ENCODE data around the gene SLC1A5.
"Not testable (repeated sequence)": the region's sequence is repeated elsewhere in the genome, so short reads cannot be mapped to it uniquely, and the experiment has no call there.

Gene SLC1A5

DNA sequence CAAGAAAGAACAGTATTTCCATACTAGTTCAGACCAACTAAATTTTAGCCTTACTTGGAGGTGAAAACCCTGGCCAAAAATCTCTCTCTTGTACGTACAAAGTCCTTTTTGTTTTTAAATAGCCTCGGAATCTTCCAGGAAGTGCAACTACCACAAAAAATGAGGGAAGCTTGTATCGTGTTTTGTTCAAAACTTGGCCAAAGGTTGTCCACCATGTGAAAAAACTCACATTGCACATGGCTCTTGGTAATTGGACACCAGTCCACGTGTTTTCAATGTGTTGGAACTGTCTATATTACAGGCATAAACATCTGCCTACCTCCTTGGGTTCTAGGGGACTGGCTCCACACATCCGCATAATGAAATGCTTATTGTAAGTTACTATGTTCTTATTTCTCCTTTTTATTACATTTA lies 27.0 kb downstream of the SLC1A5 start:
- DNase-seq (ENCODE audit: insufficient read length) (no peak), FAIRE-seq (no peak)
- no peak for TF ChIP-seq POLR2A (IDR thresholded peaks at IDR 0.05; ENCODE audit: low read depth, low read length)
- no peak for TF ChIP-seq POLR2AphosphoS5 (IDR thresholded peaks at IDR 0.05; ENCODE audit: low read depth, low read length)
- TF ChIP-seq TAF1 (IDR thresholded peaks at IDR 0.05; ENCODE audit: borderline replicate concordance, low read depth, low read length) = no peak

DNA sequence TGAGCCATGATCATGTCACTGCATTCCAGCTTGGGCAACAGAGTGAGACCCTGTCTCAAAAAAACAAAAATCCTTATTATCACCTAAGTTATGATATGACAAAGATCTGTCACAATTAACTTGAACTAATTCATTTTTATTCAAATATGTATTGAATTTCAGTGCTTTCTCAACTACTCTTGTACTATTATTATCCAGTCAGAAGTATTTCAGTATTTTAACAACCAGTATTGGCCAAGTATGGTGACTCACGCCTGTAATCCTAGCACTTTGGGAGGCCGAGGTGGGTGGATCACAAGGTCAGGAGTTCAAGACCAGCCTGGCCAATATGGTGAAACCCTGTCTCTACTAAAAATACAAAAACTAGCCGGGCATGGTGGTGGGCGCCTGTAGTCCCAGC lies 27.5 kb downstream of the SLC1A5 start:
- DNase-seq (ENCODE audit: insufficient read length); FAIRE-seq: not testable (repeated sequence)

DNA sequence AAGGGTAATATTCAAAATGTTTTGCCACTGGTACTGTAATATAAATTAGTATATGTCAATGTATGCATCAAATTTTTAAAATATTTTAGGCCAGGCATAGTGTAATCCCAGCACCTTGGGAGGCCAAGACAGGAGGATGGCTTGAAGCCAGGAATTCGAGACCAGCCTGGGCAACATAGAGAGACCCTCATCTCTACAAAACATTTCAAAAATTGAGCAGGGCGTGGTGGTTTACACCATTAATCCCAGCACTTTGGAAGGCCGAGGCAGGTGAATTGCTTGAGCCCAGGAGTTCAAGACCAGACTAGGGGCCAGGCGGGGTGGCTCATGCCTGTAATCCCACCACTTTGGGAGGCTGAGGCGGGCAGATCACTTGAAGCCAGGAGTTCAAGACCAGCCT lies 28.0 kb downstream of the SLC1A5 start:
- no peak for TF ChIP-seq POLR2A (IDR thresholded peaks at IDR 0.05; ENCODE audit: low read depth, low read length)
- no peak for TF ChIP-seq POLR2AphosphoS5 (IDR thresholded peaks at IDR 0.05; ENCODE audit: low read depth, low read length)
- no peak for TF ChIP-seq TAF1 (IDR thresholded peaks at IDR 0.05; ENCODE audit: borderline replicate concordance, low read depth, low read length)
- DNase-seq (ENCODE audit: insufficient read length) (no peak), FAIRE-seq (no peak)

DNA sequence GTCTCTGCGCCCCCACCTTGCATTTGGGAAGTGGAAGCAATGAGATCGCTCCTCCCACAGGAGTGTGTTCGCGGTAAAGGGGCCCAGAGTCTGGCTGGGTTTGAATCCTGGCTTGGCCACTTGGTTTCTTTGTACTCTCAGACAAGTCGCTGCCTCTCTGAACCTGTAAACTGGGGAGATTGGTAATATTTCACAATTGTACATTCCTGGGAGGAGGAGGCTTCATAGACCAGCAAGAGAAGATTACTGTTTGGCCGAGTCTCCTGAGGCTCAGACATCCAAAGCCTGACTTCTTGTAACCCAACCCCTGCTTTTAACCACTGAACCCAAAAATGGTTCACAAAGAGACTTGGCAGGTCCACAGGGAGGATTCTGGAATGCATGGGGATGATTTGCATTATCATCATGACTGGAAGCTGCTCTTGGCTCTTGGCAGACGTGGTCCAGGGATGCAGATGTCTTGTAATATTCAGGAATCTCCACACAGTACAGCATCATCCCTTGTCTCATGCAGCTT lies 28.5 kb downstream of the SLC1A5 start:
- DNase-seq (ENCODE audit: insufficient read length) (no peak), FAIRE-seq (no peak)
- TF ChIP-seq POLR2AphosphoS5 (IDR thresholded peaks at IDR 0.05; ENCODE audit: low read depth, low read length) (no peak), TAF1 (IDR thresholded peaks at IDR 0.05; ENCODE audit: borderline replicate concordance, low read depth, low read length) (no peak), POLR2A (IDR thresholded peaks at IDR 0.05; ENCODE audit: low read depth, low read length) (no peak)

DNA sequence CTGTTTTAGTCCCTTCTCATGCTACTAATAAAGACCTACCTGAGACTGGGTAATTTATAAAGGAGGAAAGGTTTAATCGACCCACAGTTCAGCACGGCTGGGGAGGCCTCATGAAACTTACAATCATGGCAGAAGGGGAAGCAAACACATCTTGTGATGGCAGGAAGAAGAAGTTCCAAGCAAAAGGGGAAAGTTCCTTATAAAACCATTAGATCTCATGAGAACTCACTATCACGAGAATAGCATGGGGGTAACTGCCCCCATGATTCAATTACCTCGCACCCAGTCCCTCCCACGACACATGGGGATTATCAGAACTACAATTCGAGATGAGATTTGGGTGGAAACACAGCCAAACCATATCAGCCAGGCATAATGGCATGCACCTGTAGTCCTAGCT lies 29.2 kb downstream of the SLC1A5 start:
- no peak for TF ChIP-seq POLR2A (IDR thresholded peaks at IDR 0.05; ENCODE audit: low read depth, low read length)
- TF ChIP-seq POLR2AphosphoS5 (IDR thresholded peaks at IDR 0.05; ENCODE audit: low read depth, low read length) = no peak
- no peak for TF ChIP-seq TAF1 (IDR thresholded peaks at IDR 0.05; ENCODE audit: borderline replicate concordance, low read depth, low read length)
- FAIRE-seq = no peak
- no peak for DNase-seq (ENCODE audit: insufficient read length)

DNA sequence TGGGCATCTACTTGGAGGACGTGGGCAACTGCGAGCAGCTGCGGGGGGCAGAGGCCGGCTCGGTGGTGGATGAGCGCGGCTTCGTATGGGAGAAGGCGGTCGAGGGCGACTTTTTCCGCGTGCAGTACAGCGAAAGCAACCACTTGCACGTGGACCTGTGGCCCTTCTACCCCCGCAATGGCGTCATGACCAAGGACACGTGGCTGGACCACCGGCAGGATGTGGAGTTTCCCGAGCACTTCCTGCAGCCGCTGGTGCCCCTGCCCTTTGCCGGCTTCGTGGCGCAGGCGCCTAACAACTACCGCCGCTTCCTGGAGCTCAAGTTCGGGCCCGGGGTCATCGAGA lies 31.9 kb downstream of the SLC1A5 start:
- DNase-seq (ENCODE audit: insufficient read length) (no peak), FAIRE-seq (no peak)
- TF ChIP-seq POLR2AphosphoS5 (IDR thresholded peaks at IDR 0.05; ENCODE audit: low read depth, low read length) (no peak), POLR2A (IDR thresholded peaks at IDR 0.05; ENCODE audit: low read depth, low read length) (no peak), TAF1 (IDR thresholded peaks at IDR 0.05; ENCODE audit: borderline replicate concordance, low read depth, low read length) (no peak)

DNA sequence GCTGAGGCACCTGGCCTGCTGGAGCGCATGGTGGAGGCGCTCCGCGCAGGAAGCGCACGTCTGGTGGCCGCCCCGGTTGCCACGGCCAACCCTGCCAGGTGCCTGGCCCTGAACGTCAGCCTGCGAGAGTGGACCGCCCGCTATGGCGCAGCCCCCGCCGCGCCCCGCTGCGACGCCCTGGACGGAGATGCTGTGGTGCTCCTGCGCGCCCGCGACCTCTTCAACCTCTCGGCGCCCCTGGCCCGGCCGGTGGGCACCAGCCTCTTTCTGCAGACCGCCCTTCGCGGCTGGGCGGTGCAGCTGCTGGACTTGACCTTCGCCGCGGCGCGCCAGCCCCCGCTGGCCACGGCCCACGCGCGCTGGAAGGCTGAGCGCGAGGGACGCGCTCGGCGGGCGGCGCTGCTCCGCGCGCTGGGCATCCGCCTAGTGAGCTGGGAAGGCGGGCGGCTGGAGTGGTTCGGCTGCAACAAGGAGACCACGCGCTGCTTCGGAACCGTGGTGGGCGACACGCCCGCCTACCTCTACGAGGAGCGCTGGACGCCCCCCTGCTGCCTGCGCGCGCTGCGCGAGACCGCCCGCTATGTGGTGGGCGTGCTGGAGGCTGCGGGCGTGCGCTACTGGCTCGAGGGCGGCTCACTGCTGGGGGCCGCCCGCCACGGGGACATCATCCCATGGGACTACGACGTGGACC lies 32.4 kb downstream of the SLC1A5 start:
- DNase-seq (ENCODE audit: insufficient read length) = no peak
- TF ChIP-seq TAF1 (IDR thresholded peaks at IDR 0.05; ENCODE audit: borderline replicate concordance, low read depth, low read length) (no peak), POLR2AphosphoS5 (IDR thresholded peaks at IDR 0.05; ENCODE audit: low read depth, low read length) (no peak), POLR2A (IDR thresholded peaks at IDR 0.05; ENCODE audit: low read depth, low read length) (no peak)
- no peak for FAIRE-seq

DNA sequence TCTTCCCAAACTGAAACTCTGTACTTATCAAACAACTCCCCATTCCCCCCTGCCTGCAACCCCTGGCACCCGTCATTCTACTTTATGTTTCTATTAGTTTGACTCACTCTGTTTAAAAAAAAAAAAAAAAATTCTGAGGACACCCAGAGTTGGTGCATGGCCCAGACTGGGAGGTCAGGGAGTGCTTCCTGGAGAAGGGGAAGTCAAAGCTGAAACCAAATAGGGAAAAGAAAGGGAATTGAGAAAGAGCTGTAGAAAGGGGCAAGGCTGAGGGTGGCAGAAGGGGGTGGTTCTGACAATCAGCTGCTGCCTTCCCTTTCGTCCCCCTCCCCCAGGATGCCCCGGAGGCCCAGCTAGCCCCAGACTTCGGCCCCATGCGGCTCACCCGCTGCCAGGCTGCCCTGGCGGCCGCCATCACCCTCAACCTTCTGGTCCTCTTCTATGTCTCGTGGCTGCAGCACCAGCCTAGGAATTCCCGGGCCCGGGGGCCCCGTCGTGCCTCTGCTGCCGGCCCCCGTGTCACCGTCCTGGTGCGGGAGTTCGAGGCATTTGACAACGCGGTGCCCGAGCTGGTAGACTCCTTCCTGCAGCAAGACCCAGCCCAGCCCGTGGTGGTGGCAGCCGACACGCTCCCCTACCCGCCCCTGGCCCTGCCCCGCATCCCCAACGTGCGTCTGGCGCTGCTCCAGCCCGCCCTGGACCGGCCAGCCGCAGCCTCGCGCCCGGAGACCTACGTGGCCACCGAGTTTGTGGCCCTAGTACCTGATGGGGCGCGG lies 33.1 kb downstream of the SLC1A5 start:
- FAIRE-seq (no peak), DNase-seq (ENCODE audit: insufficient read length) (no peak)
- TF ChIP-seq POLR2A (IDR thresholded peaks at IDR 0.05; ENCODE audit: low read depth, low read length) = no peak
- no peak for TF ChIP-seq POLR2AphosphoS5 (IDR thresholded peaks at IDR 0.05; ENCODE audit: low read depth, low read length)
- TF ChIP-seq TAF1 (IDR thresholded peaks at IDR 0.05; ENCODE audit: borderline replicate concordance, low read depth, low read length) = no peak

DNA sequence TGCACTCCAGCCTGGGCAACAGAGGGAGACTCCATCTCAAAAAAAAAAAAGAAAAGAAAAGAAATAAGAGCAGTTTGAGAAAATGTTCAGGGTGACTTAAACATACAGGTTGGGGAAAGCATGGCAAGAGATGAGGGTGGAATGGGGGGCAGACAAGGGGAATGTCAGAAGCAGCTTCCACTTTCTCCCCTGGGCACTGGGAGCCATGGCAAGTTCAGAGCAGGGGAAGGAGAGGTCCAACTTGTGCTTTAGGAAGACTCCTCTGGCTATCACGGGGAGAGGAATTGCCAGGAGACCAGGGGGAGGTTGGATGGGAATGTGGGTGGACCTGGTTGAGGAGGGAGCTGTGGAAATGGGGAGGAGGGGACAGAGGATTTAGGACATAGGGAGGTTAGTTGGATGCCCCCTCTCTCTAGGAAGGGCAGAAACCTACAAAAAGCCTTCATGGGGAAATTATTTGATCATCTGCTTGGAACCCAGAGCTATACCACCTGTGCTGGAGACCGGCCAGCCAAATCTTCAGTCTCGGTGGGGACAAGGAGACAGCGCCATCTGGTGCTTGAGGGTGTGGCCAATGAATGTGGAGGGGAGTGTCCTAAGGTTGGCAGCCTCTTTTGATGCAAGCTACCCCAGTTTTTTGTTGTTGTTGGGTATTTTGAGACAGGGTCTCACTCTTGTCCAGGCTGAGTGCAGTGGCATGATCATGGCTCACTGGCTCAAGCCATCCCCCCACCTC lies 34.8 kb downstream of the SLC1A5 start:
- DNase-seq (ENCODE audit: insufficient read length) = no peak
- TF ChIP-seq POLR2A (IDR thresholded peaks at IDR 0.05; ENCODE audit: low read depth, low read length) (no peak), TAF1 (IDR thresholded peaks at IDR 0.05; ENCODE audit: borderline replicate concordance, low read depth, low read length) (no peak), POLR2AphosphoS5 (IDR thresholded peaks at IDR 0.05; ENCODE audit: low read depth, low read length) (no peak)
- peak; percentile 53 for FAIRE-seq

DNA sequence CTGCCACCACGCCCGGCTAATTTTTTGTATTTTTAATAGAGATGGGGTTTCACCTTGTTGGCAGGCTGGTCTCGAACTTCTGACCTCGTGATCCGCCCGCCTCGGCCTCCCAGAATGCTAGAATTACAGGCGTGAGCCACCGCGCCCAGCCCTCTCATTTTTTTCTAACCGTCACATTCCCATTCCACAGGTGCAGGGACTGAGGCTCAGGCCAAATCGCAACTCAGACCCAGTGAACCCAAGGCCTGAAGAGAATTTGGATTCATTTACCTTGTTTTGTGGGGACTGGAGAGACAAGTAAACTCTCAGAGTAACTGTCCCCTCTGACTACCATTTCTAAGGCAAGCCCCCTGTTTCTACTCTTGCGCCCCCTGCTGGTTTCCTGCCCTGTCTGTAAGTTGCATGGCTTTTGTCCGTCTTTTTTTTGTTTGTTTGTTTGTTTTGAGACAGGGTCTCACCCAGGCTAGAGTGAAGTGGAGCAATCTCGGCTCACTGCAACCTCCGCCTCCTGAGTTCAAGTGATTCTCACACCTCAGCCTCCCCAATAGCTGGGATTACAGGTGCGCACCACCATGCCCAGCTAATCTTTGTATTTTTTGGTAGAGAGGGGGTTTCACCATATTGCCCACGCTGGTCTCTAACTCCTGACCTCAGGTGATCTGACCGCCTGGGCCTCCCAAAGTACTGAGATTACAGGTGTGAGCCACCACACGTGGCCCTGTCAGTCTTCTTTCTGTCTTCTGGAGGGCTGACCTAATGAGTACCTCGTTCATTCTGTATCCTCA lies 39.9 kb downstream of the SLC1A5 start:
- TF ChIP-seq TAF1 (IDR thresholded peaks at IDR 0.05; ENCODE audit: borderline replicate concordance, low read depth, low read length) (no peak), POLR2A (IDR thresholded peaks at IDR 0.05; ENCODE audit: low read depth, low read length) (no peak), POLR2AphosphoS5 (IDR thresholded peaks at IDR 0.05; ENCODE audit: low read depth, low read length) (no peak)
- FAIRE-seq = peak; percentile 53
- no peak for DNase-seq (ENCODE audit: insufficient read length)
